ENCODE data around the gene SURF4.

- no peak for TF ChIP-seq CTCF (IDR thresholded peaks at IDR 0.05)
- no peak for TF ChIP-seq EZH2 (IDR thresholded peaks at IDR 0.05; ENCODE audit: borderline replicate concordance, insufficient read depth, low read depth, low read length, poor library complexity, severe bottlenecking)
Observed at GRCh38 chr9:133394687-133395271, 18.9 kb upstream of the SURF4 start.
